HG03378 (cell line): ENCODE data around the gene RBMS3.
"Not testable (repeated sequence)": the region's sequence is repeated elsewhere in the genome, so short reads cannot be mapped to it uniquely, and the experiment has no call there.

ENCODE experiments used
- ATAC-seq: cut with Tn5 transposase; IDR thresholded peaks from one replicate; pipeline ENCODE4 v1.9.1; 2021; ENCODE audit warnings: mild to moderate bottlenecking, moderate library complexity; ENCODE audit not compliant: unreplicated experiment

Gene RBMS3

GRCh38 chr3:29382409-29382808, 101.5 kb downstream of the RBMS3 start:
- ATAC-seq: no peak

DNA sequence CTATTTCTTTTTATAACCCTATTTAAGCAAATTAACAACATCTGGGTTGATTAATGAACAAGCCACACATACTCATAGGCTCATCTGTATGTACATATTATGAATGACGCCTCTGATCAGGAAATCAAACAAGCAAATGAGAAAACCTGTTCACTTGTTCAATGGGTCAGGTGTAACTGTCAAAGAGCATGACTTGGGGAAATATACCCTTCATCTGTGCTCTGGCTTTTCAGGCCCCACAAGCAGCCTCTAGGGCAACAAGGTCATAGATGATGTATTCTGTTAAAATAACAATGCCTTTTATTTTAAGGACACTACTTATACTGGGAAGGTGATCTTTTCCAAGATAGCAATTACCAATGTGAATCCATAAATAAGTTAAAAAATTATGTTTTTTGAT, 102.0 kb downstream of the RBMS3 start:
- no peak for ATAC-seq

- no peak for ATAC-seq
Measured at GRCh38 chr3:29384640-29385039, 103.8 kb downstream of the RBMS3 start.

DNA sequence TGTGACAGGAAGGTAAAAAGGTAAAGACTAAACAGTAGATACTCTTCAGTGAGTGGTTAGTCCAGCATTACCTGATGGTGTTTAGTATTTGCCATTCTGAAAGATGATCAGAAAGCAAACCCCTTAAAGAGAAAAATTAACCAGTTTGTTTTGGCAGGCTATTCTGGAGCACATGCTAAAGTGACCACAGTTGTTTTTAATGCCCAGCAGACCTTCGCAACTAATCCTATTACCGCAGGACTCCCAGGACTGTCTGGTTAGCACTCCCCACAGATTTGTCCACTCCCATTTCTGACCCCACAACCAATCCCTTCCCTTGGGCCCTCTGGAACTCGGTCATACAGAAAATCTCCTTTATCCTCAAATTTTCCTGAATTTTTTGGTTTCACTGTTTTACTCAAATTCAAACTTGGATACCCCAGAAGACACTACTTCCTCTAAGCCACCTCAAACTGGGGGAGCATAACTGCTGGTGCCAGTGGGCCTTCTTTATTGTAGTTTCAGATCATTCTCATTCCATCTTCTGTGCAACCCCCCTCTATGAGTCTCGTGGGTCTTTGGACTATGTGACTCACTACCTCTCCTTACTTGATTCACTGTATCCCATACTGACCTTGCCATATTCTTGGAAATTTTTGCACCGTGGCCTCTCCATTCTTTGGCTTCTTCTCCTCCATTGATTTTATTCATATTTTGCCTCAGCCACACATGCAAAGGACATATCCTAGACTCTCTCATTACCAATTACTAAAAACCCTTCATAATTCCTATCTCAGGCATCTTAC, 104.4 kb downstream of the RBMS3 start:
- no peak for ATAC-seq

DNA sequence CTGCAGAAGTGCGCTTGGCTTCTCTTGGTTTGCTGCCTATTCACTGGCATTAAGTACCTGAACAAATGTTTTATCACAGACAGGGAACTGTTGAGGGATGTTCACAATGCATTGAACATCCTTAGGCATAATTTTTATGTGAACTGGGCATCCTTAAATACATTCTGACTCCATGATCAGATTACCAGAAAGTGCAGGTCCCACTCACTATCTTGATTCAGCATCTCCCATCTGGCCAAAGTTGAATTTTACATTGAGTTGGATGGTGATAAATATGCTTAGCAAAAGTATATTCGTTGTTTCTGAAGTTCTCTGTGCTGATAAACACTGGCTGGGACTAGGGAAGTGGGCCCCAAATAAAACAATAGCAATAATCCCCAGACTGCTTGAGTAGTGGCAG, 108.5 kb downstream of the RBMS3 start:
- no peak for ATAC-seq

DNA sequence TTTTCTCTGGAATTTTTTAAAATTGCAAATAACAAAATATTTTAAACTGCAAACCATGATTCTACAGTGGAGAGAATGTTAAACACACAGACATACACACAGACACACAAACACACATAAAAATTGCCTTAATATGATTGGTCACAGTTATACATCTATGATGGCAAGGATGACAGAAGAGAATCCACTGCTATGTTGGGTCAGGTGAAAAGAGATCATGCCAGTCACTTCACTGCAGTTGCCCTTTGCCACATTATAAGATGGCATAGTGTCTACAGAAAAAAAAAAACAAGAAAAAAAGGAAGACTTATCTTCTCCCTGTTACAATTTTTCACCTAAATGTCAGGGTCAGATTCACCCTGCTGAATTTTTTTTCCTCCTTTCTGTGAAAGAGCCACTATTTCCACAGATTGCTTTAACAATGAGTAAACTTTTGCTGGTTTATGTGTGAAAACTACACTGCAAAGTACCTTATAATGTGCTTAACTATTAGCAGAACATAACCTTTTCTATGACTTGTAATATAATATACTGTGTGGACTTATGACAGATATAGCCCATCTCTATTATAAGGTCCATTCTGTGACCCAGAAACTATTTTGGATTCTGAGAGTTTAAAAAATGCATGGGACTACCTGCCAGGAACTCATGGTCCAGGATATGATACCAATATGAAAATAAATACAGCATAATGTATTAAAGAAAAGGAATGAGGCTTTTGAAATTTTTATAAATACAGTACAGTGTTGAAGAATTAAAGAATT, 111.9 kb downstream of the RBMS3 start:
- no peak for ATAC-seq

- not testable (repeated sequence) for ATAC-seq
Measured at GRCh38 chr3:29393946-29394345, 113.1 kb downstream of the RBMS3 start.

DNA sequence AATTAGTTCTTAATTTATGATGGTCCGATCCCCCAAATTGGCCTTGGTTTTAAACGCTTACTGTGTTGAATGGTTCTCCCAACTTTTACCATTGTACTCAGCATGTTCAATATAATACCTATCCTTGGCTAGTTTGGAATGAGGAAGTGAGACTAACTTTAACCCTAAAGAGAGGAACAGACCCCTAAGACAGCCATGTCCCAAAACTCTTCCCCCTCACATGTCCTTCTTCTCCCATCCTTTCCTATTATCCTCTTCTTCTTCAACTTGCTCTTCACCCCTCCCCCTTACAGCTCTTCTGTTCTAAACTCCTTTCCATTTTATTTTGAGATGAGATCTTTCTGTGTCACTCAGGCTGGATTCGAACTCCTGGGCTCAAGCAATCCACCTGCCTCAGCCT, 116.5 kb downstream of the RBMS3 start:
- ATAC-seq: no peak

- ATAC-seq: no peak
Measured at GRCh38 chr3:29398787-29399186, 117.9 kb downstream of the RBMS3 start.

DNA sequence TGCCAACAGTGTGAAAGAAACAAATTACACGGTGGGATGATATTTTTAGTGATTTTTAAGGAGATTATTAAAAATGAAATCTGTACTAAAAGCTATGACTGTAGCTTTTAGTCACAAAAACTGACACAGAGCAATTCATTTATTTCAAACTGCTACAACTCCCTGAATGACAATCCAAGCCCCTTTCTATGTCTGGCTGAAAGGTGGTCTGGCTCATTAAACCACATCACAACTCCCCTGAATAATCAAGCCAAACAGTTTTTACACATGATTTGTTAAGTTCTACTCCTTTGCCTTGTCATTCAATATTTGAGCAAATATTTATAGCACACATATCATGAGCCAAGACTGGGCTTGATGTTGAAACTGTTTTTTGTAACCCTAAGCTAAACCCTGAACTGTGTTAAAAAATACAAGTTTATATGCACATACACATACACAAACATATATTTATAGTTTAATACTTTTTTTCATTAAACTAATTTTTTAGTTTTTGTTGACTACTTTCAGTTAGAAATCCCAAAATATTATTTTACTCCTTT, 125.5 kb downstream of the RBMS3 start:
- no peak for ATAC-seq

DNA sequence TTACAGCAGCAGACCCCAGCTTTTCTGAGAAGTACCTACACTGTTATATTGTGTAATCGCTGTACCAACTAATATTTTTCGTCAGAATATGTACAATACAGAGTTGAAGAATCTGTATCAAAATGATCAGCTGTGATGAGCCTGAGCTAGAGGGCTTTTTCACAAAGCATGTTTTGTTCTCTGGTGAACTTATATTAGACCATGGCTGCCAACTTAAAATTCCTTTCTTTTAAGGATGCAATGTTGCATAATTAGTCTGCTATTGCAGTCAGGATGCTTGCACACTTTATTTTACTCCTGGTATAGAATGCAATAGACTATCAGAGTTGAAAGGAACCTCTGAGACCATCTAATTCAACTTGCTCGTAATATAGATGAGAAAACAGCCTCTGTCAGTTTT, 127.8 kb downstream of the RBMS3 start:
- no peak for ATAC-seq

DNA sequence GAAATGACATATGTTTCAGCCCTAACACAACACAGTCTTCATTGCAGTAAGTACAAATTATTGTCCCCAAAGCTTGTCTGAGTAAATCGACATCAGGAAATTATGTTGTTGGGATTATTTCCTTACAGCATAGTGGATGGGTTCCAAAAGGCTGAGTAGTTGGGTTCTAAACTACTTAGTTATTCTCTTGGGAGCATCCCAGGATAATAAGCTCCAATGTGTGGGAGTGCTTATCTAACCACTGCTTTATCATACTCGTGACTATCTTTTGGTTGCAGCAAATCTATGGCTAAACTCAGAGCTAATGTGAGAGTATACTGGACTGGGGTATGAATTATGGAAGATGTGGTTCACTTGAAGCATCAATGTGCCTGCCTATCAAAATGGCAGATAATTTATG, 128.5 kb downstream of the RBMS3 start:
- no peak for ATAC-seq

DNA sequence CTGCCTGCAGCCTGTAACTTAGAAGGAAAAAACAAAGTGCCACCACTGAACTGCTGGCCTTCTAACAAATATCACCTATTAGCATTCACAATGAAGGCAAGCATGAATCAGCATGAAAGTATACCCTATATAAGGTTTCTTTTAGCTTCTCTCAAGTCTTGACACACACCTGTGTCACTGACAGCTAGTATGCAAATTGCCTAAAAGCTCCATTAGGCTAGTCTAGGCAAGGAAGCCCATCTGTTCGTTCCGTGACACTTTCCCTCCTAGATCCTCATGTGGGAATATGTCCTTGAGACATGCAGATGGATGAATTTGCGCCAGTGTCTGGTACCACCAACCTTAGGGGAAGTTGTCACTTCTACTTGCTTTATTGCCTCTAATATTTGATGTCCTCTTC, 129.3 kb downstream of the RBMS3 start:
- no peak for ATAC-seq

GRCh38 chr3:29410660-29411405, 130.0 kb downstream of the RBMS3 start:
- ATAC-seq: no peak

DNA sequence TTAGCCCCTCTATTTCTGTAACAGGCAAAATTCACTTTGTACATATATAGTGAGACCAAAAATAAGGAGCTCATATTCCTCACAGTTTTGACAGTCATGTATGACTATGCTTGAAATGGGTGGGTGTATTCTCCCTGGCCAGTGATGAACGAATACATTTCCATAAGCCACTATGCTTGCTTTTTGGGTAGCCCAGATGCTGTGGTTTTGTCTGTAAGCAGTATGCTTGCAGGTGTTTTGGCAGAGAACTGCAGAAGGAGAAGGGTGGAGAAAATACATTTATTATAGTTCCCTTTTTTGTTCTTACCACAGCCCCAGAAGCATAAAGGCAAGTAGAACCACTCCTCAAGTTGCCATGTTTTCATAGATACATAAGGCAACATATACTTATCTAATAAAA, 131.2 kb downstream of the RBMS3 start:
- ATAC-seq: no peak

GRCh38 chr3:29414468-29415224, 133.8 kb downstream of the RBMS3 start:
- ATAC-seq: no peak

DNA sequence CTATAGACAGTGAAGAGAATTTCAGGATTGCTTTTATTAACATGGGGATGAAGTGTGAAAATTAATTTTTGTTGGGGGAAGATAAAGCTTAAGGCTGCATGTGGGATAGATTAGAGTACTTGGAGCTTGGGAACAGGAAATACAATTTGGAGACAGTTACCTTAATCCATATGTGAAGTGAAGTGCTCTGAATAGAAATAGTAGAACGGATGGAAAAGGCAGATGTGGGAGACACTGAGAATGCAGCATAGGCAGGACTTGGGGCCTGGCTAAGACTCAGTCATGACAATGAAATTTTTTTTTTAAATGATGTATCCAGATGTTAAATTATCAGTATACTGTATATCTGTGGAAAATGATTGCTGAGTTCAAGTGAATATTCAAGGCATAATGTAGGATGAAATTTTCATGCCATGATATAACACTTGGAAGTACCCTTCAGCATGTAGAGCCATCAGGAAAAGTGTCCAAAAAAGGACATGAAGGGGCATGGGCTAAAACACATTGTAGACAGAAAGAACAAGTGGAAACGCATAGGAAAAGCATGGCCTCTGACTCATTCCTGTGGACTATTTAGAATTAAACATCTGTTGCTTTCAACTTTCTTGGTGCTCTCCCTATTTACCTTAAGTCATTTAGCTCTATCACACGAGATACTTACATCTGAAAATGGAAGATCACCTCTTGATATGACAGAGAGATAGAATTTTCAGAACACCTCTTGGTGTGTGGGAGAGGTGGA, 134.8 kb downstream of the RBMS3 start:
- no peak for ATAC-seq

DNA sequence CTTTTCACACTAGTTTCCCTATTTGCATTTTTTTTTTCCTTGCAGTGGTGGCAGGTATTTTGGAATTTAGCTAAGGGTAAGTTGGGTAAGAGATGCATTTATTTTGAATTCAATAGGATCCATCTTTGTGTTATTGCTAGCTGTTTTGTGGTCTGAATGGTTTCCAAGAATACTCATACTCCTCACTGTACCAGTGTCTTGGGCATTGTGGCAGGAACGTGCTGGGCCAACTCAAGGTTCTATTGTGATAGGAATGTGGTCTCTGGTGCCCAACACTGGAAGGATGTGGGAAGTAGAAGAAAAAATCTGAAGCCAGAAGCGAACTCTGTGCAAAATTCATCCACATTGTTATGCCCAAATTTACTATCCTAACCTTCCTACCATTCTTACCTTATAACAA, 135.6 kb downstream of the RBMS3 start:
- ATAC-seq: no peak

DNA sequence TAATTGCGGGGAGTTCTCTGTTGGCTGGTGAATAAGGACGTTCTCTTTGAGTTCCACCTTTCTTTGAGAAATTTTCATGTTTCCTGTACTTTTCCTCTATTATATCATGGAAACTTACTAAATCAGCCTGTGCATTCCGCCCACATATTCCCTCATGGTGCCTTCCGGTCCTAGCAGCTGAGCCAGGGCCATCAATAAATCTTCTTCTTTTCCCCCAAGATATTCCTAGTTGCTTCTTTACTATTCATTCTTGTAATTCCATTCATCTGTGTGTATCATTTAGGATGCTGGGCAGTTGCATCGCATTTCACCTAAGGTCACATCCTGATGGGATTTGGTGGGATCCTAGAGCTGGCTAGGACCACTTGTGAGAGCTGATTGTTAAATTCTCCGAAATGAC, 139.2 kb downstream of the RBMS3 start:
- ATAC-seq: no peak
